Activated naive CD4-positive, alpha-beta T cell treated with anti-CD3 and anti-CD28 coated beads for 36 hours (primary cell): ENCODE data around the gene DOK6. TPM values are rescaled to one million over a fixed set of nuclear protein-coding genes. Genes with fewer than 3 reads are reported as not detected.

Experiments used
- CTCF ChIA-PET: fragments of 350-600 bp; sonication (Branson Sonifier 250); formaldehyde crosslinking; loops from one replicate; lab custom pipeline; 2021; ENCODE audit warnings: antibody characterized with exemption; lab: Charles Lee
- DNase-seq: peaks from one replicate; pipeline ENCODE4 v3.0.0-alpha.2; 2020
- H3K27ac Mint-ChIP-seq: one replicate; pipeline ENCODE4 v1.8.0; 2021; ENCODE audit warnings: mild to moderate bottlenecking, mixed read lengths
- H3K27me3 Mint-ChIP-seq: one replicate; pipeline ENCODE4 v1.8.0; 2021; ENCODE audit warnings: low read depth, mixed read lengths
- H3K36me3 Mint-ChIP-seq: one replicate; pipeline ENCODE4 v1.8.0; 2021; ENCODE audit warnings: low read depth, mixed read lengths
- H3K4me1 Mint-ChIP-seq: one replicate; pipeline ENCODE4 v1.8.0; 2021; ENCODE audit warnings: low read depth, mixed read lengths
- H3K4me3 Mint-ChIP-seq: one replicate; pipeline ENCODE4 v1.8.0; 2021; ENCODE audit warnings: mild to moderate bottlenecking, moderate library complexity, mixed read lengths
- H3K9me3 Mint-ChIP-seq: one replicate; pipeline ENCODE4 v1.8.0; 2021; ENCODE audit warnings: mixed read lengths
- intact Hi-C: fragments of 100-400 bp; cut with micrococcal nuclease; formaldehyde crosslinking; loops from one replicate; pipeline ENCODE4 v1.15.1; 2023
- total RNA-seq, 2 experiments: library from RNA; stranded (reverse); gene quantifications; one replicate each; pipeline ENCODE4 v1.2.3, GENCODE V29; 2021

Gene DOK6
- total RNA-seq, 2 experiments from 2014 or later: not detected

GRCh38 chr18:69564602-69565001, 163.9 kb downstream of the DOK6 start:
- peaks cover 5% of the 10 kb centered on the region for H3K36me3 Mint-ChIP-seq
- H3K9me3 Mint-ChIP-seq: peaks cover 12% of the 10 kb centered on the region
- intact Hi-C loops: no loop called here
- DNase-seq: no peak
- H3K27ac Mint-ChIP-seq: no peak overlapping the region
- CTCF ChIA-PET: interaction anchor here (1.1 kb wide), 1 partner anchor 34 kb away, joined by 3 read pairs; no protein-coding TSS in a partner anchor
- H3K4me1 Mint-ChIP-seq: no peaks in the 10 kb centered on the region
- H3K4me3 Mint-ChIP-seq: no peak overlapping the region
- peaks cover 2% of the 10 kb centered on the region for H3K27me3 Mint-ChIP-seq

- DNase-seq: no peak
- intact Hi-C loops: no loop called here
- H3K9me3 Mint-ChIP-seq: peaks cover 10% of the 10 kb centered on the region
- no peak overlapping the region for H3K27ac Mint-ChIP-seq
- H3K4me1 Mint-ChIP-seq: no peaks in the 10 kb centered on the region
- H3K4me3 Mint-ChIP-seq: no peak overlapping the region
- H3K36me3 Mint-ChIP-seq: peaks cover 5% of the 10 kb centered on the region
- H3K27me3 Mint-ChIP-seq: peaks cover 2% of the 10 kb centered on the region
- CTCF ChIA-PET: interaction anchor here (0.6 to 1.6 kb wide), 2 partner anchors 75 to 707 kb away, joined by 3 to 6 read pairs; no protein-coding TSS in a partner anchor
Observed at GRCh38 chr18:69567813-69568488, 167.3 kb downstream of the DOK6 start.

- Mint-ChIP-seq H3K27me3 (peaks cover 2% of the 10 kb centered on the region), H3K36me3 (peaks cover 5% of the 10 kb centered on the region), H3K27ac (no peak overlapping the region), H3K4me3 (no peak overlapping the region), H3K4me1 (no peaks in the 10 kb centered on the region), H3K9me3 (peaks cover 10% of the 10 kb centered on the region)
- CTCF ChIA-PET: interaction anchor here (1.6 kb wide), 1 partner anchor 76 kb away, joined by 3 read pairs; no protein-coding TSS in a partner anchor
- DNase-seq: no peak
- intact Hi-C loops: no loop called here
Observed at GRCh38 chr18:69569133-69569532, 168.4 kb downstream of the DOK6 start.

- Mint-ChIP-seq H3K36me3 (no peaks in the 10 kb centered on the region), H3K9me3 (no peaks in the 10 kb centered on the region), H3K4me1 (peaks cover 2% of the 10 kb centered on the region), H3K4me3 (no peak overlapping the region), H3K27me3 (no peaks in the 10 kb centered on the region), H3K27ac (no peak overlapping the region)
- CTCF ChIA-PET: interaction anchor here (0.7 kb wide), 1 partner anchor 292 kb away, joined by 3 read pairs; no protein-coding TSS in a partner anchor
- intact Hi-C loops: no loop called here
- DNase-seq: no peak
Observed at GRCh38 chr18:69574401-69574800, 173.7 kb downstream of the DOK6 start.

GRCh38 chr18:69580107-69580506, 179.4 kb downstream of the DOK6 start:
- peak; percentile 10 for DNase-seq
- intact Hi-C loops: no loop called here
- no peak overlapping the region for H3K4me3 Mint-ChIP-seq
- CTCF ChIA-PET: no interaction called here
- no peaks in the 10 kb centered on the region for H3K27me3 Mint-ChIP-seq
- peaks cover 12% of the 10 kb centered on the region for H3K4me1 Mint-ChIP-seq
- no peaks in the 10 kb centered on the region for H3K36me3 Mint-ChIP-seq
- H3K9me3 Mint-ChIP-seq: no peaks in the 10 kb centered on the region
- H3K27ac Mint-ChIP-seq: no peak overlapping the region

GRCh38 chr18:69584429-69584828, 183.7 kb downstream of the DOK6 start:
- no peak for DNase-seq
- H3K36me3 Mint-ChIP-seq: no peaks in the 10 kb centered on the region
- H3K27me3 Mint-ChIP-seq: no peaks in the 10 kb centered on the region
- CTCF ChIA-PET: no interaction called here
- no peaks in the 10 kb centered on the region for H3K9me3 Mint-ChIP-seq
- no peak overlapping the region for H3K4me3 Mint-ChIP-seq
- peaks cover 10% of the 10 kb centered on the region for H3K4me1 Mint-ChIP-seq
- no peak overlapping the region for H3K27ac Mint-ChIP-seq
- intact Hi-C loops: no loop called here

GRCh38 chr18:69585696-69586095, 185.0 kb downstream of the DOK6 start:
- CTCF ChIA-PET: no interaction called here
- intact Hi-C loops: no loop called here
- no peak for DNase-seq
- H3K9me3 Mint-ChIP-seq: no peaks in the 10 kb centered on the region
- no peak overlapping the region for H3K4me3 Mint-ChIP-seq
- H3K4me1 Mint-ChIP-seq: peaks cover 3% of the 10 kb centered on the region
- no peaks in the 10 kb centered on the region for H3K27me3 Mint-ChIP-seq
- H3K27ac Mint-ChIP-seq: no peak overlapping the region
- no peaks in the 10 kb centered on the region for H3K36me3 Mint-ChIP-seq

- H3K27me3 Mint-ChIP-seq: no peaks in the 10 kb centered on the region
- H3K27ac Mint-ChIP-seq: no peak overlapping the region
- no peaks in the 10 kb centered on the region for H3K9me3 Mint-ChIP-seq
- H3K4me1 Mint-ChIP-seq: no peaks in the 10 kb centered on the region
- no peak overlapping the region for H3K4me3 Mint-ChIP-seq
- no peaks in the 10 kb centered on the region for H3K36me3 Mint-ChIP-seq
- no peak for DNase-seq
- intact Hi-C loops: no loop called here
- CTCF ChIA-PET: interaction anchor here (0.6 to 0.7 kb wide), 2 partner anchors 75 to 197 kb away, joined by 3 read pairs; no protein-coding TSS in a partner anchor
Observed at GRCh38 chr18:69586537-69586936, 185.8 kb downstream of the DOK6 start.

- Mint-ChIP-seq H3K4me1 (no peaks in the 10 kb centered on the region), H3K9me3 (no peaks in the 10 kb centered on the region), H3K27me3 (no peaks in the 10 kb centered on the region), H3K36me3 (no peaks in the 10 kb centered on the region), H3K4me3 (no peak overlapping the region), H3K27ac (no peak overlapping the region)
- intact Hi-C loops: no loop called here
- no peak for DNase-seq
- CTCF ChIA-PET: interaction anchor here (0.6 kb wide), 1 partner anchor 411 kb away, joined by 3 read pairs; no protein-coding TSS in a partner anchor
Observed at GRCh38 chr18:69588301-69588700, 187.6 kb downstream of the DOK6 start.

GRCh38 chr18:69590150-69590549, 189.5 kb downstream of the DOK6 start:
- no peaks in the 10 kb centered on the region for H3K36me3 Mint-ChIP-seq
- no peaks in the 10 kb centered on the region for H3K4me1 Mint-ChIP-seq
- no peaks in the 10 kb centered on the region for H3K9me3 Mint-ChIP-seq
- DNase-seq: no peak
- no peak overlapping the region for H3K27ac Mint-ChIP-seq
- no peak overlapping the region for H3K4me3 Mint-ChIP-seq
- CTCF ChIA-PET: no interaction called here
- intact Hi-C loops: no loop called here
- no peaks in the 10 kb centered on the region for H3K27me3 Mint-ChIP-seq

- intact Hi-C loops: no loop called here
- Mint-ChIP-seq H3K36me3 (no peaks in the 10 kb centered on the region), H3K9me3 (peaks cover 9% of the 10 kb centered on the region), H3K4me1 (no peaks in the 10 kb centered on the region), H3K4me3 (no peak overlapping the region), H3K27ac (no peak overlapping the region), H3K27me3 (no peaks in the 10 kb centered on the region)
- no peak for DNase-seq
- CTCF ChIA-PET: interaction anchor here (0.6 kb wide), 1 partner anchor 110 kb away, joined by 4 read pairs; no protein-coding TSS in a partner anchor
Observed at GRCh38 chr18:69596345-69596744, 195.7 kb downstream of the DOK6 start.

- no peak for DNase-seq
Observed at GRCh38 chr18:69597561-69597960, 196.9 kb downstream of the DOK6 start.

GRCh38 chr18:69599377-69599776, 198.7 kb downstream of the DOK6 start:
- intact Hi-C loops: no loop called here
- H3K4me3 Mint-ChIP-seq: no peak overlapping the region
- CTCF ChIA-PET: no interaction called here
- DNase-seq: no peak
- no peaks in the 10 kb centered on the region for H3K4me1 Mint-ChIP-seq
- H3K27ac Mint-ChIP-seq: no peak overlapping the region
- H3K36me3 Mint-ChIP-seq: no peaks in the 10 kb centered on the region
- peaks cover 9% of the 10 kb centered on the region for H3K9me3 Mint-ChIP-seq
- H3K27me3 Mint-ChIP-seq: no peaks in the 10 kb centered on the region

More at GRCh38 chr18:69597561-69597960, 196.9 kb downstream of the DOK6 start:
- intact Hi-C loops: no loop called here
- no peak overlapping the region for H3K4me3 Mint-ChIP-seq
- H3K27me3 Mint-ChIP-seq: no peaks in the 10 kb centered on the region
- H3K9me3 Mint-ChIP-seq: peaks cover 9% of the 10 kb centered on the region
- CTCF ChIA-PET: no interaction called here
- no peak overlapping the region for H3K27ac Mint-ChIP-seq
- H3K36me3 Mint-ChIP-seq: no peaks in the 10 kb centered on the region
- H3K4me1 Mint-ChIP-seq: no peaks in the 10 kb centered on the region
